Mesenchymal stem cell (in vitro differentiated cells and primary cell): ENCODE data around the gene UBXN10.
A peak's percentile ranks its signal among the peaks of the same experiment; 100 is the strongest.

Experiments used
- DNase-seq: peaks from one replicate; pipeline ENCODE4 v3.0.0-alpha.2; 2013
- H2AFZ ChIP-seq: one replicate; pipeline ENCODE4 v1.6.1; 2013; ENCODE audit warnings: low read depth, mild to moderate bottlenecking, control low read depth, inconsistent platforms, low read length, moderate library complexity
- H2AK5ac ChIP-seq: 2 replicates; pipeline ENCODE4 v1.6.1; 2013; ENCODE audit warnings: low read length, moderate library complexity, mild to moderate bottlenecking, inconsistent platforms; ENCODE audit not compliant: severe bottlenecking
- H2BK120ac ChIP-seq: one replicate; pipeline ENCODE4 v1.6.1; 2013; ENCODE audit warnings: low read depth, mild to moderate bottlenecking, inconsistent platforms, low read length, moderate library complexity
- H2BK12ac ChIP-seq, 2 experiments: one replicate each; pipeline ENCODE4 v1.6.1; 2013; ENCODE audit warnings: inconsistent platforms in 2 of 2, low read length in 2 of 2, mild to moderate bottlenecking in 2 of 2, moderate library complexity in 2 of 2, control low read depth in 1 of 2
- H2BK15ac ChIP-seq: one replicate; pipeline ENCODE4 v1.6.1; 2013; ENCODE audit warnings: mild to moderate bottlenecking, low read depth, inconsistent platforms; ENCODE audit not compliant: poor library complexity, severe bottlenecking
- H2BK5ac ChIP-seq: 2 replicates; pipeline ENCODE4 v1.6.1; 2013; ENCODE audit warnings: low read depth, mild to moderate bottlenecking, low read length, control low read depth, inconsistent platforms; ENCODE audit not compliant: poor library complexity, severe bottlenecking
- H3K14ac ChIP-seq, 2 experiments: one replicate each; pipeline ENCODE4 v1.6.1; 2013; ENCODE audit warnings: inconsistent platforms in 2 of 2, low read length in 2 of 2, control low read depth in 1 of 2, mild to moderate bottlenecking in 1 of 2, moderate library complexity in 1 of 2
- H3K18ac ChIP-seq, 2 experiments: one replicate each; pipeline ENCODE4 v1.6.1; 2013; ENCODE audit warnings: inconsistent platforms in 2 of 2, low read length in 2 of 2, control low read depth in 1 of 2, low read depth in 1 of 2, mild to moderate bottlenecking in 1 of 2
- H3K23ac ChIP-seq, 2 experiments: one replicate each; pipeline ENCODE4 v1.6.1; 2013; ENCODE audit warnings: inconsistent platforms in 2 of 2, low read length in 2 of 2, mild to moderate bottlenecking in 2 of 2, moderate library complexity in 2 of 2, control low read depth in 1 of 2
- H3K27ac ChIP-seq: 2 replicates; pipeline ENCODE4 v1.5.1; 2013; ENCODE audit warnings: mild to moderate bottlenecking, moderate library complexity, low read length, control low read depth, inconsistent platforms; ENCODE audit not compliant: poor library complexity, severe bottlenecking
- H3K27me3 ChIP-seq, 2 experiments: 2 replicates each; pipeline versions ENCODE4 v1.6.1 to v1.7.0; 2013; ENCODE audit warnings: low read length in 2 of 2, mild to moderate bottlenecking in 2 of 2, moderate library complexity in 2 of 2, control low read depth in 1 of 2, inconsistent platforms in 1 of 2; ENCODE audit not compliant: control insufficient read depth in 1 of 2, insufficient read depth in 1 of 2
- H3K36me3 ChIP-seq, 2 experiments: 2 replicates each; pipeline versions ENCODE4 v1.6.1 to v1.7.0; 2013; ENCODE audit warnings: low read length in 2 of 2, control low read depth in 1 of 2, inconsistent platforms in 1 of 2, low read depth in 1 of 2, mild to moderate bottlenecking in 1 of 2; ENCODE audit not compliant: insufficient read depth in 2 of 2, control insufficient read depth in 1 of 2
- H3K4ac ChIP-seq, 2 experiments: one replicate each; pipeline ENCODE4 v1.6.1; 2013; ENCODE audit warnings: inconsistent platforms in 2 of 2, low read length in 2 of 2, mild to moderate bottlenecking in 2 of 2, moderate library complexity in 2 of 2, control low read depth in 1 of 2, low read depth in 1 of 2
- H3K4me1 ChIP-seq: 2 replicates; pipeline ENCODE4 v1.6.1; 2013; ENCODE audit warnings: low read depth, low read length, control low read depth; ENCODE audit not compliant: control insufficient read depth, insufficient read depth
- H3K4me2 ChIP-seq: 2 replicates; pipeline ENCODE4 v1.6.1; 2013; ENCODE audit warnings: low read length, mild to moderate bottlenecking, inconsistent platforms; ENCODE audit not compliant: poor library complexity, severe bottlenecking
- H3K4me3 ChIP-seq, 2 experiments: 2 replicates each; pipeline versions ENCODE4 v1.5.1 to v1.7.0; 2013; ENCODE audit warnings: low read length in 2 of 2, mild to moderate bottlenecking in 2 of 2, control low read depth in 1 of 2, low read depth in 1 of 2; ENCODE audit not compliant: insufficient read depth in 1 of 2
- H3K79me1 ChIP-seq: replicated peaks from 2 replicates; pipeline ENCODE4 v1.6.1; 2013; ENCODE audit warnings: mild to moderate bottlenecking, control low read depth, low read length, inconsistent platforms; ENCODE audit not compliant: poor library complexity, severe bottlenecking
- H3K9ac ChIP-seq: 2 replicates; pipeline ENCODE4 v1.7.0; 2013; ENCODE audit warnings: mild to moderate bottlenecking, low read length, moderate library complexity
- H3K9me3 ChIP-seq: 2 replicates; pipeline ENCODE4 v1.7.0; 2013; ENCODE audit warnings: mild to moderate bottlenecking, low read length; ENCODE audit not compliant: control insufficient read depth
- H4K8ac ChIP-seq: one replicate; pipeline ENCODE4 v1.6.1; 2013; ENCODE audit warnings: inconsistent platforms, mild to moderate bottlenecking, low read length, moderate library complexity
- H4K91ac ChIP-seq: one replicate; pipeline ENCODE4 v1.6.1; 2013; ENCODE audit warnings: mild to moderate bottlenecking, low read length, inconsistent platforms
- WGBS: methylation state at CpG from one replicate; pipeline ENCODE4 v1.1.7; 2013; ENCODE audit warnings: mixed read lengths; 5-methylcytosine and 5-hydroxymethylcytosine counted together

The UBXN10 gene

GRCh38 chr1:20210736-20211460, 25.0 kb downstream of the UBXN10 start:
- Histone ChIP-seq H2BK5ac (no peak overlapping the region), H3K4me2 (no peak overlapping the region), H3K27me3 (peaks cover 26 to 41% of the 10 kb centered on the region in 2 experiments), H3K18ac (no peak overlapping the region), H3K23ac (no peak overlapping the region), H3K79me1 (no peaks in the 10 kb centered on the region), H3K14ac (peak overlapping the region in 1 of 2 experiments; percentile 90), H3K36me3 (no peaks in the 10 kb centered on the region), H2BK12ac (no peak overlapping the region), H3K4ac (no peak overlapping the region), H2BK120ac (no peak overlapping the region), H3K9me3 (no peaks in the 10 kb centered on the region), H3K27ac (no peak overlapping the region), H3K9ac (peak overlapping the region; percentile 14), H3K4me1 (peaks cover 5% of the 10 kb centered on the region), H2AK5ac (no peak overlapping the region), H4K91ac (no peak overlapping the region), H3K4me3 (no peak overlapping the region), H4K8ac (no peak overlapping the region), H2BK15ac (no peak overlapping the region), H2AFZ (peak overlapping the region; percentile 14)
- DNase-seq = no peak
- 92% methylated on average over 10 of the region's 10 CpGs for WGBS

GRCh38 chr1:20211511-20211931, 25.6 kb downstream of the UBXN10 start:
- no peak overlapping the region for H3K4ac ChIP-seq
- H3K23ac ChIP-seq = no peak overlapping the region
- no peak overlapping the region for H3K14ac ChIP-seq
- H3K27ac ChIP-seq = no peak overlapping the region
- H3K9me3 ChIP-seq = peaks cover 4% of the 10 kb centered on the region
- WGBS = 69% methylated on average over 4 of the region's 4 CpGs
- peaks cover 5% of the 10 kb centered on the region for H3K4me1 ChIP-seq
- no peak overlapping the region for H4K91ac ChIP-seq
- H2BK12ac ChIP-seq = no peak overlapping the region
- no peak overlapping the region for H2AFZ ChIP-seq
- H3K4me3 ChIP-seq = no peak overlapping the region
- no peak overlapping the region for H4K8ac ChIP-seq
- H3K4me2 ChIP-seq = no peak overlapping the region
- peak overlapping the region; percentile 23 for H3K9ac ChIP-seq
- H2BK15ac ChIP-seq = no peak overlapping the region
- no peak overlapping the region for H2BK5ac ChIP-seq
- no peak overlapping the region for H2BK120ac ChIP-seq
- H2AK5ac ChIP-seq = no peak overlapping the region
- no peaks in the 10 kb centered on the region for H3K79me1 ChIP-seq
- DNase-seq = no peak
- peaks cover 31 to 40% of the 10 kb centered on the region in 2 experiments for H3K27me3 ChIP-seq
- H3K36me3 ChIP-seq = no peaks in the 10 kb centered on the region
- H3K18ac ChIP-seq = no peak overlapping the region

DNA sequence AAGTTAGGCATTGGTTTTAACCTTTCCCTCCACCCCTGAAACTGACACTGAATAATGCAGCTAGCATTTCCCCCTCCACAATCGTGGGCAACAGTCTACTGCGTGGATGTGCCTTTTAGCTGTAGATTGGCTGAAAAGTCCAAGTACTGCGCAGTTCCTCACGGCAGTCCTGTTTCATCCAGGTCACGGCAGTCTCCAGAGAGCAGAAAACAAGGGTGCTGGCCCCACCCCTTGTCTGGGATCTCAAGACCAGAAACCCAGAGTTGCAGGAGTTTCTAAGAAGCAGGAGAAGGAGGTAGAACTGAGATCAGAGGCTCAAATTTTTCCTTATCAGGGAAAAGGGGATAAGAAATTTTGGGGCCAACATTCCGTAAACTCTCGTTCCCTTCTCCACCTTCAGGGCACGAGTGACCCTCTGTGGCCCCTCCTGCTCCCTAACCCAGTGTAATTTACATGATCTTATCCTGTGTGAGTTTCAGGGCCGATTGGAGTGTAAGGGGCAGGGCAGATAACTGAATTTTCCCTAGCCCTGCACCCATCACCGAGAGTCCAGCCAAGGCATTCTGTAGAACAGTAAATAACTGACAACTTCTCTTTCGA, 26.3 kb downstream of the UBXN10 start:
- H3K4me3 ChIP-seq = no peak overlapping the region
- no peaks in the 10 kb centered on the region for H3K36me3 ChIP-seq
- H3K4me2 ChIP-seq = no peak overlapping the region
- H3K27ac ChIP-seq = no peak overlapping the region
- no peak overlapping the region for H3K4ac ChIP-seq
- H3K4me1 ChIP-seq = peaks cover 5% of the 10 kb centered on the region
- no peak overlapping the region for H3K18ac ChIP-seq
- no peak overlapping the region for H2BK15ac ChIP-seq
- H3K9me3 ChIP-seq = peaks cover 5% of the 10 kb centered on the region
- H2AK5ac ChIP-seq = no peak overlapping the region
- H2BK5ac ChIP-seq = no peak overlapping the region
- H3K14ac ChIP-seq = no peak overlapping the region
- no peak overlapping the region for H4K8ac ChIP-seq
- H3K9ac ChIP-seq = peak overlapping the region; percentile 23
- no peak overlapping the region for H3K23ac ChIP-seq
- no peak overlapping the region for H2AFZ ChIP-seq
- no peak overlapping the region for H2BK120ac ChIP-seq
- H3K79me1 ChIP-seq = no peaks in the 10 kb centered on the region
- no peak overlapping the region for H2BK12ac ChIP-seq
- H3K27me3 ChIP-seq = peaks cover 31 to 41% of the 10 kb centered on the region in 2 experiments
- no peak overlapping the region for H4K91ac ChIP-seq
- DNase-seq = no peak
- 72% methylated on average over 9 of the region's 11 CpGs for WGBS

GRCh38 chr1:20212685-20213331, 26.9 kb downstream of the UBXN10 start:
- H3K23ac ChIP-seq = no peak overlapping the region
- no peaks in the 10 kb centered on the region for H3K36me3 ChIP-seq
- H3K4me1 ChIP-seq = peaks cover 5% of the 10 kb centered on the region
- peaks cover 5% of the 10 kb centered on the region for H3K9me3 ChIP-seq
- H3K27me3 ChIP-seq = peaks cover 33 to 48% of the 10 kb centered on the region in 2 experiments
- no peak overlapping the region for H2BK12ac ChIP-seq
- peak overlapping the region in 1 of 2 experiments; percentile 38 for H3K4me3 ChIP-seq
- H3K79me1 ChIP-seq = no peaks in the 10 kb centered on the region
- peak overlapping the region; percentile 1 for H3K27ac ChIP-seq
- peak overlapping the region; percentile 18 for H3K4me2 ChIP-seq
- peak; percentile 55 for DNase-seq
- no peak overlapping the region for H3K4ac ChIP-seq
- H2AK5ac ChIP-seq = no peak overlapping the region
- H2BK120ac ChIP-seq = no peak overlapping the region
- 19% methylated on average over 21 of the region's 21 CpGs for WGBS
- no peak overlapping the region for H4K8ac ChIP-seq
- no peak overlapping the region for H2BK15ac ChIP-seq
- no peak overlapping the region for H2BK5ac ChIP-seq
- H3K18ac ChIP-seq = no peak overlapping the region
- H4K91ac ChIP-seq = no peak overlapping the region
- peak overlapping the region; percentile 17 for H3K9ac ChIP-seq
- no peak overlapping the region for H3K14ac ChIP-seq
- H2AFZ ChIP-seq = no peak overlapping the region
